Measurements from ENCODE around the gene ZCCHC4. TPM values are rescaled to one million over a fixed set of nuclear protein-coding genes. Genes with fewer than 3 reads are reported as not detected.
"Not testable (repeated sequence)": the region's sequence is repeated elsewhere in the genome, so short reads cannot be mapped to it uniquely, and the experiment has no call there.

ZCCHC4 gene
- total and polyA plus RNA-seq, 7 donors, result 4.4 to 12.9 (median 6.6) TPM

GRCh38 chr4:25361253-25361652, 48.7 kb downstream of the ZCCHC4 start:
- WGBS, 3 donors, result 97 to 99% (median 98%) methylated on average over 9 of the region's 9 CpGs
- TF ChIP-seq, protein P1, sequence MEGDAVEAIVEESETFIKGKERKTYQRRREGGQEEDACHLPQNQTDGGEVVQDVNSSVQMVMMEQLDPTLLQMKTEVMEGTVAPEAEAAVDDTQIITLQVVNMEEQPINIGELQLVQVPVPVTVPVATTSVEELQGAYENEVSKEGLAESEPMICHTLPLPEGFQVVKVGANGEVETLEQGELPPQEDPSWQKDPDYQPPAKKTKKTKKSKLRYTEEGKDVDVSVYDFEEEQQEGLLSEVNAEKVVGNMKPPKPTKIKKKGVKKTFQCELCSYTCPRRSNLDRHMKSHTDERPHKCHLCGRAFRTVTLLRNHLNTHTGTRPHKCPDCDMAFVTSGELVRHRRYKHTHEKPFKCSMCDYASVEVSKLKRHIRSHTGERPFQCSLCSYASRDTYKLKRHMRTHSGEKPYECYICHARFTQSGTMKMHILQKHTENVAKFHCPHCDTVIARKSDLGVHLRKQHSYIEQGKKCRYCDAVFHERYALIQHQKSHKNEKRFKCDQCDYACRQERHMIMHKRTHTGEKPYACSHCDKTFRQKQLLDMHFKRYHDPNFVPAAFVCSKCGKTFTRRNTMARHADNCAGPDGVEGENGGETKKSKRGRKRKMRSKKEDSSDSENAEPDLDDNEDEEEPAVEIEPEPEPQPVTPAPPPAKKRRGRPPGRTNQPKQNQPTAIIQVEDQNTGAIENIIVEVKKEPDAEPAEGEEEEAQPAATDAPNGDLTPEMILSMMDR (IDR thresholded peaks at IDR 0.05), result no peak
- H3K36me3 ChIP-seq (ENCODE audit: insufficient read depth in 1 of 2, low read depth in 1 of 2), result peaks cover 0 to 61% of the 10 kb centered on the region in 2 donors
- intact Hi-C loops (cut with DNase I), result no loop called here
- no peaks in the 10 kb centered on the region for H3K9me3 ChIP-seq
- DNase-seq (no peak), ATAC-seq (no peak)
- H3K27ac ChIP-seq, result no peak overlapping the region
- no peak overlapping the region for H3K4me3 ChIP-seq
- H3K4me1 ChIP-seq, result no peaks in the 10 kb centered on the region
- no peaks in the 10 kb centered on the region for H3K27me3 ChIP-seq (ENCODE audit: insufficient read depth in 3 of 3, low read length in 2 of 3)

DNA sequence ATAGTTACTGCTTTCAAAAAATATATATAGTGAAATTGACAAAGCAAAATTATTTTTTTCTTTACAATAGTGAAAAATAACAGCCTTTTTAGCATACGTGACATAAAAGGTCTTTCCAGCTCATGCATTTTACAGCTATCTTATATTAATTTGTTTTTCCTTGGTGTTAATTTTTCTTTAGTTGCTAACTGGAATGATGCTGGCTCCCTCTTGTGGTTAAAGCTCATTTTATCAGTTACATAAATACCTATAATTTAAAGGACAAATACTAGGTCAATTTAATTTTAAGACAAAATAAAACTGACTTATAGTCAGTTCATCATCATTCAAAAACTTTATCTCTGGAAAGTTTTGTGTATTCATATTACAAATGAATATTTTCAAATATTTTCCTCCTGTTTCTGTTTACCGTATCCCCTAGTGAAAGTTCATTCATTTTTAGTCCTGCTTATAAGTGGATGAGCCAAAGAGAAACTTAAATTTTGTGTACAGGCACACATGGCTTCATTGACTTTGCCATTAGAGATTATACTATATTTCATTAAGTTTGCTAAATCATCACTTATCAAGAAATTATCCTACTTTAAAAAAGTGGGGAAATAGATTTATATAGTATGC, 54.5 kb downstream of the ZCCHC4 start:
- intact Hi-C loops (cut with DNase I), result no loop called here
- H3K9me3 ChIP-seq, result no peaks in the 10 kb centered on the region
- H3K4me1 ChIP-seq, result no peaks in the 10 kb centered on the region
- H3K4me3 ChIP-seq, result no peak overlapping the region
- DNase-seq (no peak), ATAC-seq (no peak)
- 88 to 93% (median 91%) methylated on average over 2 of the region's 2 CpGs for WGBS, 3 donors
- H3K36me3 ChIP-seq (ENCODE audit: insufficient read depth in 1 of 2, low read depth in 1 of 2), result peaks cover 0 to 62% of the 10 kb centered on the region in 2 donors
- no peak overlapping the region for H3K27ac ChIP-seq
- TF ChIP-seq, protein P1 (IDR thresholded peaks at IDR 0.05), result peak; percentile 50
- H3K27me3 ChIP-seq (ENCODE audit: insufficient read depth in 3 of 3, low read length in 2 of 3), result no peaks in the 10 kb centered on the region

DNA sequence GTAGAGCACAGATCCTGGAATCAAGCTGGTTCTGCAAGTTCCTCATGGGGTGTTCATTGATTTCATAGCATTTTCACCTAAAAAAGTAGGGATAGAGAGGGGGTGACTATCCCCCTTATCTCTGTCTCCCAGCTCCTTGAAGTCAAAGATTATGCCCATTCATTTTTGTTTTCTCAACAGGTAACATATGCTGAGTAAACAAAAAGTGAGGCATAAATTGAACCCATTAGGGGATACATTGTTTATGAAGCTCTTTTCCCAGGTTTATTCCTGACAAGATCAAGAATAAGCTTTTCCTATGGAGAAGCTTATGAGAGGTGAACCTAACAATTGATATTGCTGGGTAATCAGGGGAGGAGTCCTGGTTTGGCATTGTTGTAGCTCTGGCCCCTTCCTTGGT, 55.3 kb downstream of the ZCCHC4 start:
- Histone ChIP-seq H3K4me1 (no peaks in the 10 kb centered on the region), H3K27ac (no peak overlapping the region), H3K9me3 (no peaks in the 10 kb centered on the region), H3K4me3 (no peak overlapping the region), H3K27me3 (ENCODE audit: insufficient read depth in 3 of 3, low read length in 2 of 3) (no peaks in the 10 kb centered on the region), H3K36me3 (ENCODE audit: insufficient read depth in 1 of 2, low read depth in 1 of 2) (peaks cover 0 to 54% of the 10 kb centered on the region in 2 donors)
- TF ChIP-seq, protein P1 (IDR thresholded peaks at IDR 0.05), result no peak
- intact Hi-C loops (cut with DNase I), result no loop called here
- ATAC-seq (no peak), DNase-seq (no peak)

GRCh38 chr4:25368315-25368714, 55.7 kb downstream of the ZCCHC4 start:
- 90 to 91% (median 90%) methylated on average over 6 of the region's 6 CpGs for WGBS, 3 donors
- no peak for DNase-seq
- Histone ChIP-seq H3K36me3 (ENCODE audit: insufficient read depth in 1 of 2, low read depth in 1 of 2) (peaks cover 0 to 50% of the 10 kb centered on the region in 2 donors), H3K9me3 (no peaks in the 10 kb centered on the region), H3K27me3 (ENCODE audit: insufficient read depth in 3 of 3, low read length in 2 of 3) (no peaks in the 10 kb centered on the region), H3K4me1 (no peaks in the 10 kb centered on the region), H3K4me3 (no peak overlapping the region), H3K27ac (no peak overlapping the region)
- no peak for ATAC-seq
- intact Hi-C loops (cut with DNase I), result no loop called here
- TF ChIP-seq, protein P1 (IDR thresholded peaks at IDR 0.05), result no peak

DNA sequence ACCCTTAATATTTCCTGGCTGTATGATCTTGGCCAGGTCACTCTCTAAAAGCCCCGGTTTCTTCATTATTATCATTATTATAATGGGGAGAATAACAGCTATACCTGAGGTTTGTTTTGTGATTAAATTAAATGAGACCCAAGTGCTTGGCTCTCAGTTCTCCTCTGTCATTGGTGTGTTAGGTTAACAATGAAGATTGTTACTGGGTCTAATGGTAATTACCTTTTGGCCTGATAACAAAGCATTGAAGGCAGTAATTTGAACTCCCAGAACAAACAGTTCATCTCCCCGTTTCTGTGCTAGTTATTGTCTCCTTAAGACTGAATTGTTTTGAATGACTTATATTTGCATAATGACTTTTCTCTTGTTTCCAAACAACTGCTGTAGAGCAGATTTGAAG, 57.7 kb downstream of the ZCCHC4 start:
- H3K36me3 ChIP-seq (ENCODE audit: insufficient read depth in 1 of 2, low read depth in 1 of 2), result peaks cover 0 to 32% of the 10 kb centered on the region in 2 donors
- ATAC-seq, result no peak
- H3K27ac ChIP-seq, result no peak overlapping the region
- TF ChIP-seq, protein P1 (IDR thresholded peaks at IDR 0.05), result no peak
- H3K4me1 ChIP-seq, result no peaks in the 10 kb centered on the region
- no peaks in the 10 kb centered on the region for H3K27me3 ChIP-seq (ENCODE audit: insufficient read depth in 3 of 3, low read length in 2 of 3)
- no peak overlapping the region for H3K4me3 ChIP-seq
- H3K9me3 ChIP-seq, result no peaks in the 10 kb centered on the region
- intact Hi-C loops (cut with DNase I), result loop anchor here (10.0 kb wide), 2 partner anchors 195 to 205 kb away; partner anchors contain the start of gene SEPSECS (in 1 of the 2)
- 58 to 64% (median 60%) methylated on average over 2 of the region's 2 CpGs for WGBS, 3 donors
- no peak for DNase-seq

- intact Hi-C loops (cut with DNase I), result loop anchor here (10.0 kb wide), 2 partner anchors 198 to 208 kb away; partner anchors contain the start of gene SEPSECS (in 1 of the 2)
- DNase-seq; H3K4me3 ChIP-seq; H3K9me3 ChIP-seq; H3K27me3 ChIP-seq (ENCODE audit: insufficient read depth in 3 of 3, low read length in 2 of 3); H3K4me1 ChIP-seq; ATAC-seq; H3K27ac ChIP-seq: not testable (repeated sequence)
- WGBS, 3 donors, result 86 to 93% (median 90%) methylated on average over 9 of the region's 9 CpGs
- H3K36me3 ChIP-seq (ENCODE audit: insufficient read depth in 1 of 2, low read depth in 1 of 2), result peaks cover 0 to 24% of the 10 kb centered on the region in 2 donors
These were observed 60.0 kb downstream of the ZCCHC4 start for GRCh38 chr4:25372549-25372948.
